HepG2 (cell line): ENCODE results near the gene DAB1. TPM values are rescaled to one million over a fixed set of nuclear protein-coding genes. Genes with fewer than 3 reads are reported as not detected.

Source experiments
- ATAC-seq: fragments of 200-7000 bp; cut with Tn5 transposase; 3 replicates; pipeline ENCODE4 v1.9.1; 2020; ENCODE audit warnings: mild to moderate bottlenecking, moderate library complexity
- BruUV-seq: library from RNA; stranded (reverse); fragments of 400-500 nt; replicated peaks from 2 replicates; lab custom pipeline; 2021; lab: Mats Ljungman, UMichigan
- CTCF ChIA-PET: fragments of 300-600 bp; formaldehyde crosslinking; extraction: SDS; loops from one replicate; lab custom pipeline; 2021; ENCODE audit warnings: low total read pairs, inconsistent platforms, low intra/inter-chr PET ratio; lab: Yijun Ruan, JAX
- POLR2A ChIA-PET: fragments of 350-600 bp; sonication (Branson Sonifier 250); formaldehyde crosslinking; loops from one replicate; lab custom pipeline; 2020; ENCODE audit warnings: antibody characterized with exemption, inconsistent platforms; lab: Yijun Ruan, JAX
- DNase-seq: peaks from one replicate; pipeline ENCODE4 v3.0.0-alpha.2; 2015; ENCODE audit warnings: low spot score
- FAIRE-seq: peaks from 3 replicates; lab custom pipeline; 2011; peaks lifted over from hg19 to GRCh38; lab: Jason Lieb, UNC
- H2AFZ ChIP-seq: one replicate; pipeline ENCODE4 v1.6.1; 2011; ENCODE audit warnings: low read length, inconsistent platforms
- H3K27ac ChIP-seq: fragments of 300-600 bp; 3 replicates; pipeline ENCODE4 v1.8.0; 2011; ENCODE audit warnings: mixed run types, mild to moderate bottlenecking, mixed read lengths, low read length, inconsistent platforms; ENCODE audit not compliant: insufficient read depth; ENCODE audit errors: extremely low read length
- H3K27me3 ChIP-seq, 2 experiments: fragments of 200-600 bp in 1 of 2; 2 replicates in 1 of 2; 3 replicates in 1 of 2; pipeline versions ENCODE4 v1.6.0 to v1.8.0; 2011; ENCODE audit warnings: low read length in 2 of 2, mild to moderate bottlenecking in 2 of 2, moderate library complexity in 2 of 2, inconsistent platforms in 1 of 2; ENCODE audit not compliant: insufficient read depth in 2 of 2, control insufficient read depth in 1 of 2
- H3K36me3 ChIP-seq, 2 experiments: fragments of 200-600 bp in 1 of 2; replicated peaks in 1 of 2; 2 replicates in 1 of 2; 3 replicates in 1 of 2; pipeline versions ENCODE4 v1.5.1 to v1.8.0; 2011; ENCODE audit warnings: low read length in 2 of 2, inconsistent platforms in 1 of 2; ENCODE audit not compliant: insufficient read depth in 2 of 2, control insufficient read depth in 1 of 2
- H3K4me1 ChIP-seq: 2 replicates; pipeline ENCODE4 v1.5.1; 2012; ENCODE audit warnings: low read length, inconsistent platforms; ENCODE audit not compliant: insufficient read depth
- H3K4me2 ChIP-seq: 2 replicates; pipeline ENCODE4 v1.6.0; 2011; ENCODE audit warnings: low read depth, low read length, inconsistent platforms
- H3K4me3 ChIP-seq, 3 experiments: fragments of 200-600 bp in 1 of 3; sonication (generic), shearing (Covaris generic) in 1 of 3; replicated peaks in 1 of 3; 2 replicates each; pipeline ENCODE4 v1.5.1; 2011 to 2016; ENCODE audit warnings: low read length in 3 of 3, inconsistent platforms in 2 of 3, low read depth in 2 of 3, mild to moderate bottlenecking in 2 of 3, control low read depth in 1 of 3, mixed read lengths in 1 of 3; ENCODE audit not compliant: insufficient read depth in 1 of 3
- H3K79me2 ChIP-seq: one replicate; pipeline ENCODE4 v1.6.1; 2011; ENCODE audit warnings: low read length, inconsistent platforms; ENCODE audit not compliant: insufficient read depth
- H3K9ac ChIP-seq: 2 replicates; pipeline ENCODE4 v1.6.0; 2011; ENCODE audit warnings: mild to moderate bottlenecking, low read depth, low read length, inconsistent platforms; ENCODE audit not compliant: insufficient read depth
- H3K9me3 ChIP-seq: 2 replicates; pipeline ENCODE4 v1.5.1; 2012; ENCODE audit warnings: mild to moderate bottlenecking, low read length
- H4K20me1 ChIP-seq: 2 replicates; pipeline ENCODE4 v1.6.0; 2011; ENCODE audit warnings: inconsistent platforms, mild to moderate bottlenecking, low read length, moderate library complexity; ENCODE audit not compliant: insufficient read depth
- MIER3 ChIP-seq: IDR thresholded peaks from 2 replicates; pipeline ENCODE4 v1.6.1; 2016; ENCODE audit warnings: missing compliant biosample characterization, borderline replicate concordance
- MYC ChIP-seq: sonication (generic); formaldehyde crosslinking; IDR thresholded peaks from 2 replicates; pipeline ENCODE4 v1.9.0; 2021; ENCODE audit warnings: missing genetic modification reagents, borderline replicate concordance
- NRL ChIP-seq: sonication (generic); formaldehyde crosslinking; IDR thresholded peaks from 2 replicates; pipeline ENCODE4 v1.5.0; 2020; ENCODE audit warnings: missing genetic modification reagents, mild to moderate bottlenecking, moderate library complexity, borderline replicate concordance
- TOPORS ChIP-seq: sonication (generic); formaldehyde crosslinking; IDR thresholded peaks from 2 replicates; pipeline ENCODE4 v1.8.0; 2023; ENCODE audit warnings: mild to moderate bottlenecking, missing genetic modification reagents
- ZNF230 ChIP-seq: sonication (generic); formaldehyde crosslinking; IDR thresholded peaks from 2 replicates; pipeline ENCODE4 v1.4.0; 2020; ENCODE audit warnings: mild to moderate bottlenecking, missing genetic modification reagents
- ZNF672 ChIP-seq: sonication (generic); formaldehyde crosslinking; IDR thresholded peaks from 2 replicates; pipeline ENCODE4 v1.8.1; 2022; ENCODE audit warnings: missing genetic modification reagents
- WGBS: methylation state at CpG from one replicate; pipeline ENCODE4 v1.1.6; 2017; ENCODE audit warnings: low lambda C conversion rate; 5-methylcytosine and 5-hydroxymethylcytosine counted together
- in situ Hi-C: cut with HindIII; loops from 2 replicates; pipeline ENCODE4 v1.10.0; 2017; ENCODE audit warnings: low pct_unique_long_range_greater_than_20kb; ENCODE audit not compliant: extremely low pct_ligation_motif_present
- intact Hi-C: fragments of 100-400 bp; cut with micrococcal nuclease; formaldehyde crosslinking; loops from one replicate; pipeline ENCODE4 v1.10.0; 2022; ENCODE audit not compliant: unreplicated experiment
- polyA plus RNA-seq, 8 experiments: library from polyadenylated mRNA; depleted of rRNA in 3 of 8; stranded (reverse) in 7 of 8; unstranded in 1 of 8; fragments of >200 nt; fragmentation: Illumina TruSeq in 4 of 8; extraction: Trizol in 4 of 8; gene quantifications; 2 replicates each; pipeline versions ENCODE4 v1.2.1 to v1.2.3, GENCODE V29; 2011 to 2016; ENCODE audit warnings: low read depth in 4 of 8, missing spikeins in 1 of 8, mixed read lengths in 1 of 8; ENCODE audit not compliant: insufficient read depth in 1 of 8
- total RNA-seq, 5 experiments: library from RNA; depleted of rRNA; stranded (reverse); fragments of >200 nt; fragmentation: Illumina TruSeq; extraction: Trizol; gene quantifications; 2 replicates each; pipeline ENCODE4 v1.2.3, GENCODE V29; 2016; ENCODE audit warnings: low read depth in 1 of 5
- TF ChIP-seq, protein P1 (sequence below): sonication (generic); formaldehyde crosslinking; IDR thresholded peaks from 2 replicates; pipeline ENCODE4 v1.5.1; 2020; ENCODE audit warnings: mild to moderate bottlenecking, missing genetic modification reagents, borderline replicate concordance

The DAB1 gene
- total and polyA plus RNA-seq, 2 of the 13 experiments (the other 11 are each of a cell fraction or from before 2014, with no cell fraction given), result 0.04 to 0.13 TPM

GRCh38 chr1:57393058-57393584 lies 30.7 kb downstream of the DAB1 start:
- BruUV-seq, result no TSS peak
- Histone ChIP-seq H3K4me2 (no peak overlapping the region), H3K4me1 (peaks cover 11% of the 10 kb centered on the region; the same call in 1 of the 2 replicates), H3K27ac (no peak overlapping the region), H3K9ac (no peak overlapping the region), H4K20me1 (no peaks in the 10 kb centered on the region), H3K4me3 (no peak overlapping the region), H3K9me3 (no peaks in the 10 kb centered on the region), H3K79me2 (no peaks in the 10 kb centered on the region), H2AFZ (no peak overlapping the region), H3K27me3 (no peaks in the 10 kb centered on the region), H3K36me3 (no peaks in the 10 kb centered on the region)
- TF ChIP-seq ZNF230 (no peak), MYC (CRISPR knock-in tag) (no peak), TOPORS (CRISPR knock-in tag) (no peak), MIER3 (CRISPR knock-in tag) (no peak), ZNF672 (CRISPR knock-in tag) (no peak), NRL (CRISPR knock-in tag) (no peak)
- TF ChIP-seq, protein P1, sequence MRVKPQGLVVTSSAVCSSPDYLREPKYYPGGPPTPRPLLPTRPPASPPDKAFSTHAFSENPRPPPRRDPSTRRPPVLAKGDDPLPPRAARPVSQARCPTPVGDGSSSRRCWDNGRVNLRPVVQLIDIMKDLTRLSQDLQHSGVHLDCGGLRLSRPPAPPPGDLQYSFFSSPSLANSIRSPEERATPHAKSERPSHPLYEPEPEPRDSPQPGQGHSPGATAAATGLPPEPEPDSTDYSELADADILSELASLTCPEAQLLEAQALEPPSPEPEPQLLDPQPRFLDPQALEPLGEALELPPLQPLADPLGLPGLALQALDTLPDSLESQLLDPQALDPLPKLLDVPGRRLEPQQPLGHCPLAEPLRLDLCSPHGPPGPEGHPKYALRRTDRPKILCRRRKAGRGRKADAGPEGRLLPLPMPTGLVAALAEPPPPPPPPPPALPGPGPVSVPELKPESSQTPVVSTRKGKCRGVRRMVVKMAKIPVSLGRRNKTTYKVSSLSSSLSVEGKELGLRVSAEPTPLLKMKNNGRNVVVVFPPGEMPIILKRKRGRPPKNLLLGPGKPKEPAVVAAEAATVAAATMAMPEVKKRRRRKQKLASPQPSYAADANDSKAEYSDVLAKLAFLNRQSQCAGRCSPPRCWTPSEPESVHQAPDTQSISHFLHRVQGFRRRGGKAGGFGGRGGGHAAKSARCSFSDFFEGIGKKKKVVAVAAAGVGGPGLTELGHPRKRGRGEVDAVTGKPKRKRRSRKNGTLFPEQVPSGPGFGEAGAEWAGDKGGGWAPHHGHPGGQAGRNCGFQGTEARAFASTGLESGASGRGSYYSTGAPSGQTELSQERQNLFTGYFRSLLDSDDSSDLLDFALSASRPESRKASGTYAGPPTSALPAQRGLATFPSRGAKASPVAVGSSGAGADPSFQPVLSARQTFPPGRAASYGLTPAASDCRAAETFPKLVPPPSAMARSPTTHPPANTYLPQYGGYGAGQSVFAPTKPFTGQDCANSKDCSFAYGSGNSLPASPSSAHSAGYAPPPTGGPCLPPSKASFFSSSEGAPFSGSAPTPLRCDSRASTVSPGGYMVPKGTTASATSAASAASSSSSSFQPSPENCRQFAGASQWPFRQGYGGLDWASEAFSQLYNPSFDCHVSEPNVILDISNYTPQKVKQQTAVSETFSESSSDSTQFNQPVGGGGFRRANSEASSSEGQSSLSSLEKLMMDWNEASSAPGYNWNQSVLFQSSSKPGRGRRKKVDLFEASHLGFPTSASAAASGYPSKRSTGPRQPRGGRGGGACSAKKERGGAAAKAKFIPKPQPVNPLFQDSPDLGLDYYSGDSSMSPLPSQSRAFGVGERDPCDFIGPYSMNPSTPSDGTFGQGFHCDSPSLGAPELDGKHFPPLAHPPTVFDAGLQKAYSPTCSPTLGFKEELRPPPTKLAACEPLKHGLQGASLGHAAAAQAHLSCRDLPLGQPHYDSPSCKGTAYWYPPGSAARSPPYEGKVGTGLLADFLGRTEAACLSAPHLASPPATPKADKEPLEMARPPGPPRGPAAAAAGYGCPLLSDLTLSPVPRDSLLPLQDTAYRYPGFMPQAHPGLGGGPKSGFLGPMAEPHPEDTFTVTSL, result no peak
- ChIA-PET POLR2A (no interaction called here), CTCF (no interaction called here)
- in situ Hi-C loops (no loop called here), intact Hi-C loops (no loop called here)
- FAIRE-seq (no peak), DNase-seq (no peak), ATAC-seq (no peak)
- WGBS, result 61% methylated on average over 6 of the region's 6 CpGs
